Ramos (cell line): ENCODE results near the gene MRTFA.

ENCODE experiments used
- in situ Hi-C: fragments of 300-500 bp; cut with MboI; formaldehyde crosslinking; loops from one replicate; pipeline ENCODE4 v1.14.3; 2022; ENCODE audit warnings: low sequenced_read_pairs; ENCODE audit not compliant: unreplicated experiment

The MRTFA gene

DNA sequence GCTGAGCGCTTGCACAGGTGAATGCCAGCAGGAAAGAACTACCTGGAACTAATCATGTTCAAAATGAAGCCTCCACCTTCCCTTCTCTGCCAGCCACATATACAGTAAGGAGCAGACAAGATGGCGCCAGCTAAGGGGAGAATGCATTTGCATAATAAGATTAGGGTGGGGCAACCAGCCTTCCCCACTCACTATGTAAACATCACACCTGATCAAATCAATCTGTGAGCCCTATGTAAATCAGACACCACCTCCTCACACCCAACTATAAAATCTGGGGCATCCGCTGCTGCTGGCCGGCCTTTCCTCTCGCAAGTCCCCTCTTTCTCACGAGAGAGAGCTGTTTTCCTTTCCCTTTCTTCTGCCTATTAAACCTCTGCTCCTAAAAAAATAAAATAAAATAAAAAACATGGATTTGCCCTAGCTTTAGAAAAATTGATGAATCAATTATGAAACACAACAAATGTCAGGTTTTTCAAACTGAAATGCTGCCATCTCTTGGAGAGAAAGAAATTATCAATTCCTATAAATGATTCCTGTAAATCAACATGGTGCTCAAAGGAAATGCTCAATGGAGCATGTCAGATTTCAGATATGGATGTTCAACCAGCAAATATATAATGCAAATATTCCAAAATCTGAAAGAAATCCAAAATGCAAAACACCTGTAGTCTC is 157.3 kb downstream of the MRTFA start:
- in situ Hi-C loops: no loop called here

DNA sequence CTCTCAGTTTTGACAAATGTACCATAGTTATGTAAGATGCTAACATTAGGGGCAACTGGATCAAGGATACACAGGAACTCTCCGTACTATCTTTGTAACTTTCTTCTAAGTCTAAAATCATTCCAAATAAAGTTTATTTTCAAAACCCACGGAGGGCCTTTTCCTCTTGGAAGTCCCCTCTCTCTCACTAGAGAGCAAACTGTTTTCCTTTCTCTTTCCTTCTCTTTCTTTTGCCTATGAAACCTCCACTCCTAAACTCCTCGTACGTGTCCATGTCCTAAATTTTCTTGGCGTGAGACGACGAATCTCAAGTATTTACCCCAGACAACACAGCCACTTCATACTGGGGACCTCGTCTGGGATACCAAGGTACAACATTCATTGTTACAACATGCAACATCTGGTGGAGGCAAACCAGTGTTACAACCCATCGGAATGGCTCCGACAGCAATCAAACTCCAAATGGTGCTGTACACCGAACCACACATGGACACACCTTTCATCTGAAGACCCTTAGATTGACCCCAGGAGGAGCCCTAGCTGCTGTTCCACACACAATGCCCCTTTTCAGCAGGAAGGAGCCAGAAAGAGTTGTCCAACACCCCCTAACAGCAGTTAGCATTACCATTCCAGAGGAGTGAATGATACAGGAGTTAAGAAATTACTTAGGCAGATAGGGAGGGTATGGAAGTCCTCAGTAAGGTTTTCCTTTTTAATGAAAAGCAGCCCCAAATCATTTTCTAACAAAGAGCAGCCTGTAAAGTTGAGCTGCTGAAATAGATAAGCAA is 158.0 kb downstream of the MRTFA start:
- in situ Hi-C loops: no loop called here

DNA sequence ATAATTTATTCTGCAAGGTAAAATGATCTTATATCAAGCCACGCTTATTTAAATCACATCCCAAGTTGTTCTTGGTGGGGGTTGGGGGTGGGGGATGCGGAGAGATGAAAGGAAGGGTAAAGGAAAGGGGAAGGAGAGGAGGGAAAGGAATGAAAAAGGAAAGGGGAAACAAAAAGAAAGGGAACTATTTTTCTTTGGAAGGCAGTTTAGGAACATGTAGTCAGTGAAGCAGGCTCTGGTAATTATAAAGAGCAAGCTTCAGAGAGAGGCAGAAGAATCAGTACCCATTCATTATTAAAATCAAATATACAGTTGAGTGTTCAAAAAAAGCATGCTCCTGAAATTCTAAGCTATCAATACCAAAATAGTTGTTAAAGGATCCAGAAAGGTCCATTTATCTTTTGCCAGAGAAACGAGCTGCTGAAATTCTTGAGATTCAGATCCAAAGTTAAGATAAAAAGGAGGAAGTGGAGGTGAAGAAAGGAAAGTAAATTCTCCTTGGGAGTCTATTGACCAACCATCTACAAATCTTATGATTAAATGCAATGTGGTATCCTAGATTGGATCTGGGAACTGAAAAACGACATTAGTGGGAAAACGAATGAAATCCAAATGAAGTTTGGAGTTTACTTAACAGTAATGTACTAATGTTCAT is 158.7 kb downstream of the MRTFA start:
- in situ Hi-C loops: no loop called here

DNA sequence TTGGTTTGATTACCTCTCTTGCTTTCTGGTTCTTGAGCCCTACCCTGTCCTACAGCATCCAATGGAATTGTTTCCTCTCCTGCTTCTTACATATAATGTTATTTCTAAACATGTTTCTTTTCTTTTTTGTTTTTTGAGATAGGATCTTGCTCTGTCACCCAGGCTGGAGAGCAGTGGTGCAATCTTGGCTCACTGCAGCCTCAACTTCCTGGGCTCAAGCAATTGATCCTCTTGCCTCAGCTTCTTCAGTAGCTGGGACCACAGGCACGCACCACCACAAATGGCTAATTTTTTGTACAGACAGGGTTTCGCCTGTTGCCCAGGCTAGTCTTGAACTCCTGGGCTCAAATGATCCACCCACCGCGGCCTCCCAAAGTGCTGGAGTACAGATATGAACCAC is 160.2 kb downstream of the MRTFA start:
- in situ Hi-C loops: no loop called here

DNA sequence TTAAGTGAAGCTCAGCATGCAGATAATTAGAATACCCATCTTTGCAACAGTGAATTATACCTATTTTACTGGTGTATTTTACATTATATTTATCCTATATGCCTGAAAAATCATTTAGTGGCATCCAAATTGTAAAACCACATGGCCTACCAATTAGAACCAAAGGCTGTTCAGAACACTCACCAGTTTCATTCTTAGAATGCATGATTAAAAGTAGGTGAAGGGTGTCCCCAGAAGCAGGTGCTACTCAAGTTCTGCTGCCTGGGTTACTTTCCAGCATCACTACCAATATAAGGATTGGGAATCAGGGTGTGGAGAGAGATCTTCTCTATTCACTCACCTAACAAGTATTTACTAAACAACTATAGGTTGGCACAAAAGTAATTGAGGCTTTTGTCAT is 162.8 kb downstream of the MRTFA start:
- in situ Hi-C loops: no loop called here

DNA sequence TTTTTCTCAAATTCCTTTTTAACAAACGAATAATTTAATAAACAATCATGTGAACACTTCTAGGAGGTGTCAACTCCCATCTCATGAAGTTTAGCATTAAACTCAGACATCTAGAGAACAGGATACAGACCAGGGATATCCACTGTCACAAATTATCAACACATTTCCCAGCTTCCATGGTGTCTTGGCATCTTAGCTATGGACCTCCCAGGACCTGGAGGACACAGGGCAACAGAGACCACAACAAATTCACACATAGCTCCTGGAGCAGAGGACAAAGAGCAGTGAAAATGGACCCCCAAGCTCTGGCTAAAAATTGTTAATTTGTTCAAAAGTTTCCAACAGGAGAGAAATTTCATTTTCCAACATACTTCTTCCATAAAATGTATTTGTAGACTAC is 163.9 kb downstream of the MRTFA start:
- in situ Hi-C loops: no loop called here

DNA sequence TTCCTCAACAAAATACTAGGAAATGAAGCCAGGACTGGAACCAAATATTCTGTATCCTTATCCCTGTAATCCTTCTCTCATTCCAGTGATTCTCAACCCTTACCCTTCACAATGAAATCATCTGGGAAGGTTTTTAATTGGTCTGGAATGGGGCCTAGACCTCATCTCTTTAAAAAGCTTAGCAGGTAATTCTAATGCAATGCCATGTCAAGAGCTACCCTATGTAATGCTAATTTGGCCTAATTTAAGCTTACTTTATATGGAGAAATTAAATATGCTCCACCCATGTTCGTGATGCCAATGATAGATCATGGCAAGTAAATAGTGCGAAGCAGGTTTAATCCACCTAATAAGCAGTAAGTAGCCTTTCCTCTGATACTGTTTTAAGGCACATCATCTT is 164.5 kb downstream of the MRTFA start:
- in situ Hi-C loops: no loop called here

DNA sequence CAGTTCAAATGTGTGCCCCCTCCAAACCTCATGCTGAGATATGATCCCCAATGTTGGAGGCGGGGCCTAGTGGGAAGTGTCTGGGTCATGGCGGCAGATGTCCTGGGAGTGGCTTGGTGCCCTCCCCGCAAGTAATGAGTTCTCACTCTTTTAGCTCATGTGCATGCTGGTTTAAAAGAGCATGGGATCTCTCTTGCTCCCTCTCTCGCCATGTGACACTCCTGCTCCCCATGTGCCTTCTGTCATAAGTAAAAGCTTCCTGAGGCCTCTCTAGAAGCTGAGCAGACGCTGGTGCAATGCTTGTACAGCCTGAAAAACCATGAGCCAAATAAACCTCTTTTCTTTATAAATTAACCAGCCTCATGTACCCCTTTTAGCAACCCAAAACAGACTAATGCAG is 167.3 kb downstream of the MRTFA start:
- in situ Hi-C loops: no loop called here

DNA sequence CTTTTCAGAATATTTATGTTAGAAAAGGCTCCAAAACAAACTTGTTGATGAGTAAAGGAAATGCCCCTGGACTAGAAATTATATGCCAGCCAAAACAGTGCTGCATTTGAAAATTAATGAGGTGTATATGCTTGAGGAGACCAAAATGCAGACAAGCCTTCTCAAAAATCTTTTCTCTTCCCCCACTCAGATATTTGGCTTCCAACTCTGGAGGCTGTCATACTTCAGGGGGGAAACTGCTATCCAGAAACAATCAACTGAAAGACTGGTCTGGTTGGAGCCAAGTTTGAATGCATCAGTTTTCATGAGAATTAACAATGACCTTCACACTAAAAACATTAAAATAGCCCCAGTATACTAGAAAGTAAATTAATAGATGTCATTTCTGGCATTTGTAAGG is 167.9 kb downstream of the MRTFA start:
- in situ Hi-C loops: no loop called here

DNA sequence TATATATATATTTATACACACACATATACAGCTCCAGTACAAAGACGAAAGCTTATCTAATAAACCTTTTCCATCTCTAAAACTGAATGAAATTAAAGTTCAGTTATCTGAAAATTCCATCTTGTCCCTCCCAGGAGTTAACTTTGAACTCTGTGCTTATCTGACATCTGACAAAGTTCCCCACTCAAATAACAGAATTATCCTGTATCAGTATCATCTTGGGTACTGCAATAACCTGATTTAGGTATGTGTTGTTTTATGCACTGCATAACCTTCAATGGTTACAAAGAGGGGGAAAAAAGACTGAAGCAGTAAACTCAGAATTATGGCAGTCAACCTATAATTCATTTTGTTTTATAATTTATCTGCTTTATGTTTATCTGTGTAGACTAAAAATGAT is 169.5 kb downstream of the MRTFA start:
- in situ Hi-C loops: no loop called here

DNA sequence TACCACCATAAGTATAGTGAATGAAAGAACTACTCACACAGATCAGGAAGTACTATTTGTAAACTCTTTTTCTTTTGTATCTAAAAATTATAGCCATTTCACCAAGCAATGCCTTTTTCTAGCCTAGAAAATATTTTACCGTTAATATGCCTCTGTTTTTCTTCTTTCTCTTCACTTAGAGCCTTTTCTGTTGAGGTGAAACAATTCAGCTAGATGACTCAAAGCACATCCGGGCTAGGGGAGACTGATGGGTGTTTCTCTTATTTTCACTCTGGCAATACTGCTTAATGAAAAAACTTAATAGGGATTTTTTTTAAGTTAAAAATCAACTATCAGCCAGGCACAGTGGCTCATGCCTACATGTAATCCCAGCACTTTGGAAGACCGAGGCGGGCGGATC is 172.8 kb downstream of the MRTFA start:
- in situ Hi-C loops: no loop called here

DNA sequence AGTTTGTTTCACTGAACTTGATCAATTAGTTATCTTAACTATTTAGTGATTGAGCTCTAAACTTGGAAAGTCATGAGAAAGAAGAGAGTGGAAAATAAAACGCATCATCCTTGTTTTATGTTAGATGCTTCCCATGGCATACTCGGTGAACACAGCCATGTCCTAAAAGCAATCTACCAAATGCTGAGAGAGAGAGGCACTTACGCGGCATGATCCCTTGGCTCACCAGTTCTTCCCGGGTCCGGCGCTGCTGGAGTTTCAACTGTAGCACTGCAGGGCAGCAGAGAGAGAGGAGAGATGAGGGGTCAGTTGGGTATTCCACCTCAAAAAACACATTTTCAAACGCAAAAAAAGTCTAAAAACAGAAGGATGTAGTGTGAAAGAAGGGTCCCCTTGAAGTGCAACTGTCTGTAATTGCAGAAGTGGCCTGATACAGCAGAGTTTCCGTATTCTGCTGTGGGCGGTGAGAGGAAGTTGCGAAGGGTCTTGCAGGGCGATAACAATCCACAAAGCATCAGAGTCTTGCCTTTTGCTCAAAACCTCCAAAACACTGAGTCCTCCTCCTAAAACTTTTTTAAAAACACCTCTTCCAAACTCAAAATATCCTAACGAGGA is 173.4 kb downstream of the MRTFA start:
- in situ Hi-C loops: no loop called here

DNA sequence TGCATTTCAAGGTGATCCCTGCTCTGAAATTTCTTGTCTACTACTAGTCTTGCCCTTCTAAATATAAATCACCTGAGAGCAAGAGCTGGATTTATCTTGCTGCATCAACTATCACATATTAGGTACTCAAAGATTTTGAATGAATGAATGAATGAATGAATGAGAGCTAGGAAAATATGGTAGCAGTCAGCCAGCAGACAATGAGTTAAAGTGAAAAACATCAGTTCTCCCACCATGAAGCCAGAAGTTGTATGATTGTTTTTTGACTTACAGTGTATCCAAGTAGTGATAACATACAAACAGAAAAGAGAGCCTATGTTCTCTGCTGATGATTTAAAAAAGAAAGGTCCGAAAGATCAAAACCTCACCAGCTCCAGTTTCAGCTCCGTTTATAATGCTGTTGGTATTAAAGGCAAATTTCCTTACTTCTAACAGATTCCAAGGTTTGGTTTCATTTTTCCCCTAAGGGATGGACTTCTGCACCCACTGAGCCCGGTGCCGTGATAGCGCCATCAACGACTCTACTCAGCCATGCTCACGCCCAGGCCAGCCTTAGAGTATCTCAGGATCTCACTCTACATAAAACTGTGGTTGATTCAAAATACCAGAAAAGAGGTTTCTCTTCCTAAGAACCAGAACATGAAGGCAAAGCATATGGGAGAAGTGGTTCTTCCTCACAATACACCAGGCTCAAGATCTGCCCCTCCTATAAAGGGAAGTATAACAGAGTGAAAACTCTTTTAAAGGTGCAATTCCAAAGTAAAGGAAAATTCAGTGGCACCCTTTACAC is 174.1 kb downstream of the MRTFA start:
- in situ Hi-C loops: no loop called here

DNA sequence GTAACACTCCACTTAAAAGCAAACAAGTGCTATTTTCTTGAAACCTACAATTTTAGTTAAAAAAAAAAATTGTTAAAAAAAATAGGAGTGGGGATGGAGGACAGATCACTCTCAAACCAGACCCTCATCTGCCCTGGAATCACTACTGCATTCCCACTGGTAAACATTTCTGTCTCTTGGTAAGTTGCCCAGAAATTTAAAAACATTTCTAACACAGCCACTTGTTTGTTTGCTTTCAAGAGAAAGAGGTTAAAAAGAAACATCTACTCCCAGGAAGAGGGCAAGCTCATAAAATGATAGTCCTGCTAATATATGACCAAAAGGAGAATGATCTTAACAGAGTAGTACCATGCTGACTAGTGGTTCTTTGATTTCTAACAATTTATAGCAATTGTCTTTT is 182.8 kb downstream of the MRTFA start:
- in situ Hi-C loops: no loop called here

DNA sequence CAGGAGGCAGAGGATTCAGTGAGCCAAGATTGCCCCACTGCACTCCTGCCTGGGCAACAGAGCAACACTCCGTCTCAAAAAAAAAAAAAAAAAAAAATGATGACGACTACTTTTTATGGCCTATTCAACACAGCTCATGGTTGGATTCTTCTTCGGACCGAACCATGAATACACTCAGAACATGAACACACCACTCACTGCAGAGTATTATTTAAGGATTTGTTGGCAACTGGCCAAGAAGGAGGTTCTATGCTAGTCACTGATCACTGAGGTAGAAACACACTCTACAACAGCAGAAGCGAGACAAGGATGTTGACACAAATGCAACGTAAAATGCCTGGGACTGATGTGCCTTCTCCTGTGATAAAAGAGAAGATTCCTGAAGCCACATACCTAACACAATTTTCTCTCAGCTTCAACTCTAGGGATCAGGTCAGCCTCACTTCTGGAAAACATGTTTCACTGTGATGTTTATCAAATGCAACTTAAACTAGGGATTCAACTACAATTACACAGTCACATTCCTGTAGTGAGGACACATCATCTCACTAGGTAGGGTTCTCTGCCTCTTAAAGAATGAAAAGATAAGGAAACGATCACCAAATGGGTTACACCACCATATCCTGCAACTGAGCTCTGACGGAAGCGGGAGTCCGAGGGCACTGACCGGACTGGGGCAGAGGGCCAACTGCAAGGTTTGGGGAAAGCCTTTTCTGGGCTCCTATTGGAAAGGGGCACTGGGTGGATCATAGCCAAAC is 183.6 kb downstream of the MRTFA start:
- in situ Hi-C loops: no loop called here

DNA sequence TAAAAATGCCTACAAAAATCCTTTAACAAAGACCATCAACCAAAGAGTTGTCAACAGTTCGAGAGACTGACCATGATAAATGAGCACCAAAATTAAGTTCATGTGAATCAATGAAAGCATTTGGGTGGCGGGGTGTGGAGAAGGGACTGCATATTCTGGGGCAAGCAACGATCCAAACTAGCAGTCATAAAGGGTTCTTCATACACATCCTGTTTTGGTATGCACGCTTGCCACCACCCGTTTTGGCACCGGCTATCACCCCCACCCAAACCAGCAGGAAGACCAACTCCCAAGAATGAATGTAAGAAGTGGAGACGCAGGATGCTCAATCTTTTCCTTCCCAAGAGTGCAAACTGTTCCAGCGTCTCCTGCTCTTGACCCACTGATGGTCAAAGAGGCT is 185.3 kb downstream of the MRTFA start:
- in situ Hi-C loops: no loop called here

DNA sequence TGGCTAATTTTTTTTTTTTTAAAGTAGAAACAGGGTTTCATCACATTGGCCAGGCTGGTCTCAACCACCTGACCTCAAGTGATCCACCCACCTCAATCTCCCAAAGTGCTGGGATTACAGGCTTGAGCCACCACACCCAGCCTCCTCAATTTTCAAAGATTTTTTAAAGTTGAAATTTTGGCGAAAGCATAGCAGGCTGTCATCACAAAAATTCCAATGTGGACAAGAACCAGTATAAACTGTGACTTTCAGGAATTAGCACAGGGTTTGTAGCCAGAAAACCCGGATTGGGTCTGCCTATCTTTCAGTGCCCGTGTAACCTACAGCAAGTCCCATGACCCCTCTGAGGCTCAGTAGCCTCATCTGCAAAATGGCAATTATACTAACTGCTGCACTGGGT is 185.9 kb downstream of the MRTFA start:
- in situ Hi-C loops: no loop called here

DNA sequence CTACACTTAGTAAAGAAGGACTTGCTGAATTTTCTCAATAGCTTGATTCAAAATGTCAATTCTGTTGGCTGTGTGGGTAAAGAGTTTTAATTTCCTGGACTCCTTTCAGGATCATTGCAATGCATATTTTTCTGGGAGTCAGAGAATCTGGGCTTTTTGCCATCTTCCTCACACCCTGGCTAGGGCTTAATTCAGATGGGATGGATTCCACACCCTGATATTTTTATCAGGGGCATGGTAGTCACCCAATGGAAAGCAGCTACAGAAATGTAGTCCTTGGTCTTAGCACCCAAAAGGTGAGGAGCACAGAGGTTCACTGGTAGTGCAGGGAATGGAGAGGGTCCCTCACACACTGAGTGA is 186.9 kb downstream of the MRTFA start:
- in situ Hi-C loops: no loop called here

DNA sequence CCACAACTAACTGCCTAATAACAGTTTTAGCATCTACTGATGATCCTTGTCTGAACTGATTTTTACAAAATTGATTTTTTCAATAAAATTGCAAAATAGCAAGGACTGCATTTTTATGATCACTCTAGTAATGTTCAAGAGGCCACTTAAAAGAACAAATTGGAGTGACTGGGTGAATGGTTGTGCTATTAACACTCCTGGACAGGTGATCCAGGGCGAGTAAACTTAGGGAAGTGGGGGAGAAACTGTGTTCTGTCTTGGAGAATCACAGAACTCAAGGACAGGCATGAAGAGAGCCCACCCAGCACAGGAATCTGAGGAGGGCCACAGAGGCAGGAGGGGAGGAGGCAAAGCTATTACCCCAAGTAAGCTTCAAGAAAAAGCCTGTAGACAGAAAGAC is 190.3 kb downstream of the MRTFA start:
- in situ Hi-C loops: no loop called here
